GM18951 (cell line): ENCODE data around the gene COCH.
"Not testable (repeated sequence)": the region's sequence is repeated elsewhere in the genome, so short reads cannot be mapped to it uniquely, and the experiment has no call there.

Experiments used
- POLR2A ChIP-seq: IDR thresholded peaks from 4 replicates; pipeline ENCODE4 v1.6.1; 2011; ENCODE audit warnings: mild to moderate bottlenecking; ENCODE audit not compliant: insufficient read length, insufficient read depth; ENCODE audit errors: extremely low read depth
- in situ Hi-C: fragments of 300-500 bp; cut with MboI; formaldehyde crosslinking; loops from one replicate; pipeline ENCODE4 v1.12.0; 2022; ENCODE audit warnings: low sequenced_read_pairs, mixed read lengths, inconsistent platforms; ENCODE audit not compliant: unreplicated experiment

Gene COCH

GRCh38 chr14:30915596-30915995, 41.2 kb downstream of the COCH start:
- in situ Hi-C loops, result loop anchor here (10.0 kb wide), 1 partner anchor 261 kb away; no protein-coding TSS in a partner anchor
- no peak for TF ChIP-seq POLR2A

GRCh38 chr14:30921305-30921704, 46.9 kb downstream of the COCH start:
- in situ Hi-C loops, result no loop called here
- TF ChIP-seq POLR2A, result no peak

- TF ChIP-seq POLR2A, result no peak
Observed at GRCh38 chr14:30921788-30922187, 47.4 kb downstream of the COCH start.

GRCh38 chr14:30925254-30925653, 50.9 kb downstream of the COCH start:
- TF ChIP-seq POLR2A, result no peak
- in situ Hi-C loops, result no loop called here

More at GRCh38 chr14:30921788-30922187, 47.4 kb downstream of the COCH start:
- in situ Hi-C loops, result no loop called here

- no peak for TF ChIP-seq POLR2A
- in situ Hi-C loops, result no loop called here
Observed at GRCh38 chr14:30928462-30928861, 54.1 kb downstream of the COCH start.

- in situ Hi-C loops, result not testable (repeated sequence)
Observed at GRCh38 chr14:30933937-30934336, 59.6 kb downstream of the COCH start.

- no peak for TF ChIP-seq POLR2A
- in situ Hi-C loops, result no loop called here
Observed at GRCh38 chr14:30935445-30935844, 61.1 kb downstream of the COCH start.

GRCh38 chr14:30938617-30939016, 64.3 kb downstream of the COCH start:
- TF ChIP-seq POLR2A, result no peak
- in situ Hi-C loops, result no loop called here
